Muscle of leg (tissue), 16 donors: Measurements from ENCODE around the gene TSC22D2. TPM values are rescaled to one million over a fixed set of nuclear protein-coding genes. Genes with fewer than 3 reads are reported as not detected.

ENCODE experiments used
- DNase-seq: peaks from one replicate; pipeline ENCODE4 v3.0.0; 2013
- H3K27ac ChIP-seq: one replicate; pipeline ENCODE4 v1.5.1; 2013; ENCODE audit warnings: mild to moderate bottlenecking, low read length, control low read depth
- H3K27me3 ChIP-seq: one replicate; pipeline ENCODE4 v1.6.1; 2013; ENCODE audit warnings: low read length; ENCODE audit not compliant: control insufficient read depth, insufficient read depth
- H3K36me3 ChIP-seq: one replicate; pipeline ENCODE4 v1.6.1; 2013; ENCODE audit warnings: low read length; ENCODE audit not compliant: control insufficient read depth, insufficient read depth
- H3K4me1 ChIP-seq: one replicate; pipeline ENCODE4 v1.6.1; 2013; ENCODE audit warnings: low read length; ENCODE audit not compliant: control insufficient read depth, insufficient read depth
- H3K4me3 ChIP-seq: one replicate; pipeline ENCODE4 v1.5.1; 2013; ENCODE audit warnings: low read length, control low read depth
- H3K9me3 ChIP-seq: replicated peaks from 2 replicates; pipeline ENCODE4 v1.6.1; 2013; ENCODE audit warnings: low read depth, low read length; ENCODE audit not compliant: control insufficient read depth
- WGBS: methylation state at CpG from one replicate; pipeline ENCODE4 v1.1.5; 2013; ENCODE audit warnings: missing lambda C conversion rate; ENCODE audit not compliant: insufficient coverage; 5-methylcytosine and 5-hydroxymethylcytosine counted together
- long read RNA-seq, 11 donors: transcript quantifications; one replicate each; lab custom pipeline, GENCODE V29; 2026
- polyA plus RNA-seq, 8 donors: library from polyadenylated mRNA; unstranded; fragments of 120-200 nt; gene quantifications; one replicate each; pipeline versions ENCODE4 v1.2.1 to v1.2.3, GENCODE V29; 2013; ENCODE audit warnings: inconsistent platforms in 1 of 8, low replicate concordance in 1 of 8; ENCODE audit not compliant: insufficient read length in 8 of 8, insufficient read depth in 1 of 8
- total RNA-seq: library from RNA; stranded (reverse); fragments of 120-200 nt; gene quantifications from one replicate; pipeline ENCODE4 v1.2.4, GENCODE V29; 2013

Gene TSC22D2
- total RNA-seq (16.2 TPM), polyA plus RNA-seq (10 to 100 TPM; 41.5 to 69.5 (median 54.8) TPM)
- long read RNA-seq, donor 1, full-length matches to known transcripts: 6 of 6 reads
- long read RNA-seq, donor 1, partial matches to known transcripts: 0 of 6 reads
- long read RNA-seq, donor 1, other reads (novel, unspliced or antisense): 0 of 6 reads
- long read RNA-seq, donor 2, partial matches to known transcripts: 0 of 1 reads
- long read RNA-seq, donor 2, other reads (novel, unspliced or antisense): 0 of 1 reads
- long read RNA-seq, donor 3, full-length matches to known transcripts: 11 of 104 reads
- long read RNA-seq, donor 3, partial matches to known transcripts: 0 of 104 reads
- long read RNA-seq, donor 3, other reads (novel, unspliced or antisense): 93 of 104 reads
- long read RNA-seq, donor 4, transcript TSC22D2-203 (3 exons, 2,093 nt): major isoform, 14 of 16 reads
- long read RNA-seq, donor 4, partial matches to known transcripts: 0 of 16 reads
- long read RNA-seq, donor 4, other reads (novel, unspliced or antisense): 0 of 16 reads
- long read RNA-seq, donor 5, full-length matches to known transcripts: 33 of 33 reads
- long read RNA-seq, donor 5, partial matches to known transcripts: 0 of 33 reads
- long read RNA-seq, donor 5, other reads (novel, unspliced or antisense): 0 of 33 reads
- long read RNA-seq, donor 6, full-length matches to known transcripts: 25 of 86 reads
- long read RNA-seq, donor 6, partial matches to known transcripts: 61 of 86 reads
- long read RNA-seq, donor 6, other reads (novel, unspliced or antisense): 0 of 86 reads
- long read RNA-seq, donor 7, full-length matches to known transcripts: 28 of 28 reads
- long read RNA-seq, donor 7, partial matches to known transcripts: 0 of 28 reads
- long read RNA-seq, donor 7, other reads (novel, unspliced or antisense): 0 of 28 reads
- long read RNA-seq, donor 8, full-length matches to known transcripts: 13 of 13 reads
- long read RNA-seq, donor 8, partial matches to known transcripts: 0 of 13 reads
- long read RNA-seq, donor 8, other reads (novel, unspliced or antisense): 0 of 13 reads
- long read RNA-seq, donor 9, full-length matches to known transcripts: 15 of 15 reads
- long read RNA-seq, donor 9, partial matches to known transcripts: 0 of 15 reads
- long read RNA-seq, donor 9, other reads (novel, unspliced or antisense): 0 of 15 reads
- long read RNA-seq, donor 10, full-length matches to known transcripts: 28 of 34 reads
- long read RNA-seq, donor 10, partial matches to known transcripts: 6 of 34 reads
- long read RNA-seq, donor 10, other reads (novel, unspliced or antisense): 0 of 34 reads
- long read RNA-seq, donor 11, full-length matches to known transcripts: 4 of 4 reads
- long read RNA-seq, donor 11, partial matches to known transcripts: 0 of 4 reads
- long read RNA-seq, donor 11, other reads (novel, unspliced or antisense): 0 of 4 reads

DNA sequence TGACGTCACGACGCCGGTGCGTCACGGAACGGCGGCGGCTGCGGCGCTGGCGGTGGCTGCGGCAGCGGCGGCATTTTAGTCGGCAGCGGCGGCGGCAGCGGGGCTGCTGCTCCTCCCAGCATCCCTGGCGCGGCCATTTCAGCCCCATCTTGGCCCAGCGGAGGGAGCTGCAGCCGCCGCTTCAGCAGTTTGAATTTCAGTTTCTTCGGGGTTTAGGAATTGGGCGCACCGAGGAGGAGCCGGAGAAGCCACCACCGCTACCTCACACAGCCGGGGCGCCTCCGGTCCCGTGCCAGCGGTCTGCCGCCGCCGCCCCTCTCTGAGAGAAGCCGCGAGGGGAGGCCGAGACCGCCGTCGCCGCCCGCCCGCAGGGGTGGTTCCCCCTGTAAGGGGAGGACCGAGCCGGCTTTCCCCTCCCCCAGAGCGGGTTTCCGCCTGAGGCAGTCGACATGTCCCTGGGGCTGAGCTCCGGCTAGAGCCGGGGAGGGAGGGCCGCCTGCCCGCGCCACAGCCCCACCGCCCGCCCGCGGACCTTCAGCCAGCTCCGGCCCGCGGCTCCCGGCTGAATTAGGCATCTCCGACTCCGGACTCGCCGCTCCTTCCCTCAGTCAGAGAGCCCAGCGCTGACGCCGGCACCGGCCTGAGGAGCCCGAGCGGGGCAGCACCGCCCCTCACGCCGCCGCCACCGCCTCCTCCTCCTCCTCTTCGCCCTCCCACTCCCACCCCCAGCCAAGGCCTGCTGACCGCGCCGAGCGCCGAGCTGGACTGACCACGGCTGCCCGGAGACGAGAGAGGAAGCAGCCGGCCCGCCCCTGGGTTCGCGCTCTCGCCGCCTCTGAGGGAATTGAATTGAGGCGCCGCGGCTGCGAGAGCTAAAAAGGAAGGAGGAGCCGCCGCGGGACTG, at the start of gene TSC22D2:
Gene TSC22D2 (plus strand): TSS at position 78 of the 904 bp plus-strand sequence. CDS start 1,053 bp downstream, outside the sequence.
- whole genome bisulfite sequencing: under 1% methylated on average over 81 of the region's 102 CpGs
- Histone ChIP-seq H3K4me1 (no peaks in the 10 kb centered on the region), H3K9me3 (no peaks in the 10 kb centered on the region)

DNA sequence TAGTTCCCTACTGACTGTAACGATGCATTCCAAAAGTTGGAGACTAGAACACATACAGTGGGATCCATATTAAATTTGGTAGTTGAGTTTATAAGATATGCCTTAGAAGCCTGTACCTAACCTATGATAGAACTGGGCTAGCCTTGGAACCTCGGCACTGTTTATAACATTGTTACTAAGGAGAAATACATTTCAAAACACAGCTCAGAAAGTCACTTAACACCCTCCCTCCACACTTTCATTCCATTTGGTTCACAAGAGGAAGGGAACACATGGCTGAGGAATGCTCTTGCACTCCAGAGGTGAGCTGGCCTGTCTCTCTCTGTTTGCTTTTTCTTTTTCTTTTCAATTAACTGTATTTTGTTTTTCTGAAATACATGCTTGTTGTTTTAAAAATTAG, 48.7 kb upstream of the TSC22D2 start:
- Histone ChIP-seq H3K36me3 (no peaks in the 10 kb centered on the region), H3K4me3 (no peak overlapping the region), H3K4me1 (no peaks in the 10 kb centered on the region), H3K27me3 (no peaks in the 10 kb centered on the region), H3K27ac (no peak overlapping the region), H3K9me3 (no peaks in the 10 kb centered on the region)
- no CpG with 5 or more reads among the region's 2 CpGs for WGBS
- DNase-seq: no peak

More for the DNA sequence above, at the start of gene TSC22D2:
- peak; percentile 98 for DNase-seq
- Histone ChIP-seq H3K36me3 (peaks cover 6% of the 10 kb centered on the region), H3K4me3 (peak within 1 kb of the TSS; percentile 92), H3K27me3 (no peaks in the 10 kb centered on the region), H3K27ac (peak within 1 kb of the TSS; percentile 99)

DNA sequence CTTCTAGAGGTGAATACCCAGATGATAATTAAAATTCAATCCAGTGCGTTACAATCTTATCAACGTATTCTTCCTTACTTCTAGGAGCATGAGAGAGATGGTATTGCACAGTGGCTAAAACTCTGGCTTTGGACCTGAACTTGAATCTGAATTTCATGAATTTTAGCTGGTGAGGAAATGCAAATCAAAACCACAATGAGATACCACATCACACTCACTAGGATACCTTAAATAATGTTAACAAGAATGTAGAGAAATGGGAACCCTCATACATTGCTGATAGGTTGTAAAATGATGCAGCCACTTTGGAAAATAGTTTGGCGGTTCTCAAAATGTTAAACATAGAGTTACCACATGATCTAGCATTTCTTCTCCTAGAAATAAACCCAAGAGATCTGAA, 47.1 kb upstream of the TSC22D2 start:
- H3K9me3 ChIP-seq: no peaks in the 10 kb centered on the region
- WGBS: no CpG with 5 or more reads among the region's 3 CpGs
- no peaks in the 10 kb centered on the region for H3K4me1 ChIP-seq
- DNase-seq: no peak
- no peaks in the 10 kb centered on the region for H3K36me3 ChIP-seq
- H3K27me3 ChIP-seq: no peaks in the 10 kb centered on the region
- H3K27ac ChIP-seq: no peak overlapping the region
- H3K4me3 ChIP-seq: no peak overlapping the region

DNA sequence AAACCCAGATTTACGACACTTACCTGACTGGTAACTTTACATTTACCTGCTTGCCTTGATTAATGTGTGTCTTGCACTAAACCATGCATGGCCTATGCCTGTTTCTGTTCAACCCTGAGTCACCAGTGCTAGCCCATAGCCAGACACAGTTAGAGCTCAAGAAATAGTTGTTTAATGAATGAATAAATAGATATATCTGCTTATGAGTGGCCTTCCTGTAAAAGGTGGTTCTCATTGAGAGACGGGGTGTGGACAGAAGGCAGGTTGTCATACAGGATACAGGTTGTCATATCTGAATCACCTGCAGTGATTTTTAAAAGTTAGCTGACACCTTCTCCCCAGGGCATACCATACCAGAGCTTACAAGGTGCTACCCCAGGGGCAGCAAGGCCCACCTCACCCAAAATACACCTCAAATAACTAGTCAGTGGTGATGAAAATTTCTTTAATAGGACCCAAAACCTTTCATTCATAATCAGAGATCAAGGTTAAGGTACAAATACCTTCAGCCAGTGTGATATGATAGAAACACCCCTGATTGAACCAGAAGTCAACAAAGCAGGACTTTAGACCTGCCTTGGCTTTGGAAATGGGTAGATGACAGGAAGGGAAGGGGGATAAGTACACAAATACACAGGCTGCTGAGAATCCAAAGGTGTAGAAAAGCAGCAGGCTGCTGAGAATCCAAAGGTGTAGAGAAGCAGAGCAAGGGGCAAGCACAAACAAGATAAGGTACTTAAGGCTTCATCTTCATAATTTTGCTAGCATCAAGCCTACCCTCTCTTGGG, 45.4 kb upstream of the TSC22D2 start:
- Histone ChIP-seq H3K27ac (no peak overlapping the region), H3K9me3 (no peaks in the 10 kb centered on the region), H3K4me1 (no peaks in the 10 kb centered on the region), H3K4me3 (no peak overlapping the region), H3K27me3 (no peaks in the 10 kb centered on the region), H3K36me3 (no peaks in the 10 kb centered on the region)
- WGBS: no CpG with 5 or more reads among the region's 2 CpGs
- no peak for DNase-seq

DNA sequence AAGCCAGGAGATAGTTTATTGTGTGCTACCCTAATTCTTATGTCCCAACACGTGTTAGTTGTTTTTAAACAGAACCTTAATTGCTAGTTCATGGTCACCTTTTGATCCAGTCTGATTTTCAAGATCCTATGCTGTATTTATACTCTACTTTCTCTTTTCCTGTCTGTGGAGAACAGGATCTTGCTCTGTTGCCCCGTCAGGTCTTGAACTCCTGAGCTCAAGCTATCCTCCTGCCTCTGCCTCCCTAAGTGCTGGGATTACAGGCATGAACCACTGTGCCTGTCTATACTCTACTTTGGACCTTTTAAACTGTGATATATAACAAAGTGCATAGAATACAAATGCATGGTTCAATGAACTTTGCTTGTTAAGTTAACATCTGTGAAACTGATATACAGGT, 44.7 kb upstream of the TSC22D2 start:
- H3K4me3 ChIP-seq: no peak overlapping the region
- no peaks in the 10 kb centered on the region for H3K9me3 ChIP-seq
- no peak for DNase-seq
- H3K4me1 ChIP-seq: peaks cover 3% of the 10 kb centered on the region
- 100% methylated on average over 1 of the region's 2 CpGs for WGBS
- H3K27ac ChIP-seq: no peak overlapping the region
- no peaks in the 10 kb centered on the region for H3K36me3 ChIP-seq
- no peaks in the 10 kb centered on the region for H3K27me3 ChIP-seq

DNA sequence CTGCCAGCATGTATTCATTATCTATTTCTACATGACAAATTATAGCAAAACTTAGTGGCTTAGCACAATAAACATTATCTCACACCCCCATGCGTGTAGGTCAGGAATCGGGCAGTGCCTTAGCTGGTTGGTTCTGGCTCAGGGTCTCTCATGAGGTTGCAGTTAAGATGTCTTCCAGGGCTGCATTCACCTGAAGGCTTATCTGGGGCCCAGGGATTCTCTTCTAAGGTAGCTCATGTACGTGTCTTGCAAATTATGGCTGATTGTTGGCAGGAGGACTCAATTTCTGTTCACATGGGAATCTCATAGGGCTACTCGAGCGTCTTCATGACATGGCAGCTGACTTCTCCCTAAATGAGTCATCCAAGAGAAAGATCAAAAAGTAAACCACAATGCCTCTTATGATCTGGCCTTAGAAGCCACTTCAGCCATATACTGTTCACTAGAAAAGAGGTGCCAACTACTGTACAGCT, 42.9 kb upstream of the TSC22D2 start:
- Histone ChIP-seq H3K4me1 (peaks cover 5% of the 10 kb centered on the region), H3K9me3 (no peaks in the 10 kb centered on the region), H3K4me3 (no peak overlapping the region), H3K27ac (no peak overlapping the region), H3K36me3 (no peaks in the 10 kb centered on the region), H3K27me3 (no peaks in the 10 kb centered on the region)
- no peak for DNase-seq
- no CpG with 5 or more reads among the region's 5 CpGs for WGBS

DNA sequence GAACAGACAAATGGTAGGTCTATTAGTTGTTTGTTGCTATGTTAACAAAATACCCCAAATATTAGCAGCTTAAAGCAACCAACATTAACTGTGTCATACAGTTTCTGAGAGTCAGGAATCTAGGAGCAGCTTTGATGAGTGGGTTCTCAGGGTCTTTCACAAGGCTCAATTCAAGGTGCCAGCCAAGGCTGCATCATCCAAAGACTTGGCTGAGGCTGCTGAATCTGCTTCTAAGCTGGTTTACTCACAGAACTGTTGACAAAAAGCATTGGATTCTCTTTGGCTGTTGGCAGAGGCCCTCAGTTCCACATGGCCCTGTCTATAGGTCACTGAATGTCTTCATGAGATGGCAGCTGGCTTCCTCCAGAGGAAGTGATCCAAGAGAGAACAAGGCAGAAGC, 40.3 kb upstream of the TSC22D2 start:
- no peak for DNase-seq
- Histone ChIP-seq H3K27me3 (no peaks in the 10 kb centered on the region), H3K4me1 (peaks cover 15% of the 10 kb centered on the region), H3K4me3 (no peak overlapping the region), H3K36me3 (no peaks in the 10 kb centered on the region), H3K27ac (no peak overlapping the region), H3K9me3 (no peaks in the 10 kb centered on the region)

DNA sequence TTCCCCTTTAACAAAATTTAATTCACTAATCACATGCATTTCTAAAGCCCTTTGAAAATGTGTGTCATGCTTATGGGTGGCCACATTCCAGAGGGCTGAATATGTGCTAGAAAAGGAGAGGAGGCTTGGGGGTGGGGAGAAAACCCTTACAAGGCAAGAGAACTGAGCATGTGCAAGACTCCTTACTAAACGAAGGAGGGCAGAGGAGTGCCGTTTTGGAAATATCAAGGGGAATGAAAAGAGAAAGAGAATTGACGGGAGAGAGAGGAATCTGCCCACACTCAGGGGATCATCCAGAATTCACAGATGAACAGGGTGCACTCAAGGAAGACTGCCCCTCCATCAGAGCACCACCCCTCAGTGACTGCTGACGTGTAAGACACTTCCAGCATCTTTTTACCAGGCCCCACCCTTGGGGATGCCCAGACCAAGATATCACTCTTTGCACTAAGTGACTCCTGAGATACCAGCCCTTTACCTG, 37.9 kb upstream of the TSC22D2 start:
- Histone ChIP-seq H3K4me1 (peaks cover 15% of the 10 kb centered on the region), H3K27me3 (no peaks in the 10 kb centered on the region), H3K36me3 (no peaks in the 10 kb centered on the region), H3K9me3 (no peaks in the 10 kb centered on the region), H3K27ac (peak overlapping the region; percentile 96), H3K4me3 (no peak overlapping the region)
- DNase-seq: peak; percentile 91
- WGBS: 24% methylated on average over 3 of the region's 4 CpGs
